HepG2 (cell line): ENCODE data around the gene PHLPP2. TPM values are rescaled to one million over a fixed set of nuclear protein-coding genes. Genes with fewer than 3 reads are reported as not detected.

Source experiments
- AGO2 ChIP-seq: fragments of 200-400 bp; formaldehyde crosslinking; optimal IDR thresholded peaks from 2 replicates; pipeline ENCODE3; 2017; ENCODE audit warnings: mild to moderate bottlenecking, low read depth, low read length, moderate library complexity
- AHDC1 ChIP-seq: sonication (generic); formaldehyde crosslinking; IDR thresholded peaks from 2 replicates; pipeline ENCODE4 v1.5.1; 2020; ENCODE audit warnings: mild to moderate bottlenecking, missing genetic modification reagents, borderline replicate concordance
- BCL6 ChIP-seq: IDR thresholded peaks from 2 replicates; pipeline ENCODE4 v1.6.1; 2016; ENCODE audit warnings: missing genetic modification reagents, missing compliant biosample characterization
- CBX1 ChIP-seq: IDR thresholded peaks from one replicate; pipeline ENCODE4 v1.6.1; 2016; ENCODE audit warnings: antibody characterized with exemption, low read depth
- PAWR ChIP-seq: sonication (generic); formaldehyde crosslinking; IDR thresholded peaks from 2 replicates; pipeline ENCODE4 v1.4.0; 2020; ENCODE audit warnings: missing genetic modification reagents, mild to moderate bottlenecking, borderline replicate concordance
- PPARG ChIP-seq: conservative IDR thresholded peaks from 2 replicates; pipeline ENCODE4 v1.6.1; 2016; ENCODE audit warnings: missing biosample characterization, missing genetic modification reagents
- THRA ChIP-seq: sonication (generic); formaldehyde crosslinking; IDR thresholded peaks from 2 replicates; pipeline ENCODE4 v1.4.0; 2020; ENCODE audit warnings: missing genetic modification reagents, borderline replicate concordance
- TRAFD1 ChIP-seq: sonication (generic); formaldehyde crosslinking; IDR thresholded peaks from 2 replicates; pipeline ENCODE4 v1.5.1; 2020; ENCODE audit warnings: missing genetic modification reagents, mild to moderate bottlenecking, borderline replicate concordance
- ZBTB14 ChIP-seq: sonication (generic); formaldehyde crosslinking; IDR thresholded peaks from 2 replicates; pipeline ENCODE4 v1.4.0; 2020; ENCODE audit warnings: missing genetic modification reagents
- ZBTB4 ChIP-seq: sonication (generic); formaldehyde crosslinking; IDR thresholded peaks from 2 replicates; pipeline ENCODE4 v1.4.0; 2020; ENCODE audit warnings: missing genetic modification reagents, mild to moderate bottlenecking, borderline replicate concordance
- ZNF597 ChIP-seq: sonication (generic); formaldehyde crosslinking; IDR thresholded peaks from 2 replicates; pipeline ENCODE4 v1.5.0; 2020; ENCODE audit warnings: missing genetic modification reagents
- ZNF775 ChIP-seq: sonication (generic); formaldehyde crosslinking; IDR thresholded peaks from 2 replicates; pipeline ENCODE4 v1.4.0; 2020; ENCODE audit warnings: missing genetic modification reagents, mild to moderate bottlenecking, moderate library complexity, borderline replicate concordance
- polyA plus RNA-seq, 8 experiments: library from polyadenylated mRNA; depleted of rRNA in 3 of 8; stranded (reverse) in 7 of 8; unstranded in 1 of 8; fragments of >200 nt; fragmentation: Illumina TruSeq in 4 of 8; extraction: Trizol in 4 of 8; gene quantifications; 2 replicates each; pipeline versions ENCODE4 v1.2.1 to v1.2.3, GENCODE V29; 2011 to 2016; ENCODE audit warnings: low read depth in 4 of 8, missing spikeins in 1 of 8, mixed read lengths in 1 of 8; ENCODE audit not compliant: insufficient read depth in 1 of 8
- total RNA-seq, 5 experiments: library from RNA; depleted of rRNA; stranded (reverse); fragments of >200 nt; fragmentation: Illumina TruSeq; extraction: Trizol; gene quantifications; 2 replicates each; pipeline ENCODE4 v1.2.3, GENCODE V29; 2016; ENCODE audit warnings: low read depth in 1 of 5

The PHLPP2 gene
- total and polyA plus RNA-seq, 2 of the 13 experiments (the other 11 are each of a cell fraction or from before 2014, with no cell fraction given), result 8.9 TPM

- TF ChIP-seq ZNF597 (no peak), PPARG (CRISPR knock-in tag) (peak; percentile 71), PAWR (CRISPR knock-in tag) (no peak), ZBTB14 (CRISPR knock-in tag) (no peak), AGO2 (no peak), AHDC1 (peak; percentile 84; the same call in 1 of the 2 replicates), BCL6 (CRISPR knock-in tag) (0 out of 2 replicates have a peak, but pooled peaks have one; percentile 24), ZBTB4 (CRISPR knock-in tag) (no peak), THRA (peak; percentile 24; the same call in 1 of the 2 replicates), TRAFD1 (CRISPR knock-in tag) (no peak), ZNF775 (0 out of 2 replicates have a peak, but pooled peaks have one; percentile 13), CBX1 (no peak)
Observed at GRCh38 chr16:71666928-71667707, 57.4 kb downstream of the PHLPP2 start (continued).
